HEK293 (cell line): ENCODE results near the gene MAP3K15.

ENCODE experiments used
- CTCF ChIA-PET: fragments of 350-600 bp; formaldehyde crosslinking; extraction: SDS; loops from one replicate; lab custom pipeline; 2021; ENCODE audit warnings: antibody characterized with exemption; lab: Yijun Ruan, JAX
- POLR2A ChIA-PET: fragments of 300-600 bp; formaldehyde crosslinking; extraction: SDS; loops from one replicate; lab custom pipeline; 2020; ENCODE audit warnings: antibody characterized with exemption, inconsistent platforms; lab: Yijun Ruan, JAX
- H3K27ac ChIP-seq: fragments of 200-500 bp; sonication (Bioruptor generic); 2 replicates; pipeline ENCODE4 v1.5.1; 2014; ENCODE audit warnings: low read depth, low read length, control low read depth, inconsistent platforms; ENCODE audit errors: extremely low read depth
- H3K36me3 ChIP-seq, 2 experiments: fragments of 200-500 bp in 1 of 2; sonication (Bioruptor generic) in 1 of 2; 1 replicate in 1 of 2; 2 replicates in 1 of 2; pipeline ENCODE4 v1.5.1; 2014 to 2017; ENCODE audit warnings: inconsistent platforms in 2 of 2, low read length in 2 of 2; ENCODE audit not compliant: control insufficient read depth in 2 of 2, insufficient read depth in 1 of 2
- H3K4me1 ChIP-seq: fragments of 200-500 bp; sonication (Bioruptor generic); 2 replicates; pipeline ENCODE4 v1.5.1; 2014; ENCODE audit warnings: mild to moderate bottlenecking, low read length, inconsistent platforms; ENCODE audit not compliant: control insufficient read depth, insufficient read depth
- H3K4me3 ChIP-seq: 2 replicates; pipeline ENCODE4 v1.5.1; 2011; ENCODE audit warnings: low read depth, mild to moderate bottlenecking, control low read depth, low read length, moderate library complexity
- H3K9me3 ChIP-seq: fragments of 200-500 bp; sonication (Bioruptor generic); 2 replicates; pipeline ENCODE4 v1.5.1; 2014; ENCODE audit warnings: low read depth, low read length, inconsistent platforms; ENCODE audit not compliant: control insufficient read depth, insufficient read depth
- MZF1 ChIP-seq: fragments of 450-650 bp; formaldehyde crosslinking; IDR thresholded peaks from 2 replicates; pipeline ENCODE4 v1.5.1; 2017; ENCODE audit warnings: missing biosample characterization, missing genetic modification characterization, borderline replicate concordance
- OSR2 ChIP-seq: fragments of 450-650 bp; formaldehyde crosslinking; IDR thresholded peaks from 2 replicates; pipeline ENCODE4 v1.5.1; 2016; ENCODE audit warnings: missing biosample characterization, missing genetic modification characterization
- ZFP37 ChIP-seq: fragments of 450-650 bp; formaldehyde crosslinking; IDR thresholded peaks from 2 replicates; pipeline ENCODE4 v1.5.1; 2016; ENCODE audit warnings: missing biosample characterization, missing genetic modification characterization
- ZNF133 ChIP-seq: fragments of 450-650 bp; formaldehyde crosslinking; IDR thresholded peaks from 2 replicates; pipeline ENCODE4 v1.5.1; 2016; ENCODE audit warnings: missing biosample characterization, missing genetic modification characterization
- ZNF184 ChIP-seq: fragments of 450-650 bp; IDR thresholded peaks from 2 replicates; pipeline ENCODE4 v1.5.1; 2018; ENCODE audit warnings: missing biosample characterization, mild to moderate bottlenecking, missing genetic modification characterization
- ZNF214 ChIP-seq: fragments of 450-650 bp; formaldehyde crosslinking; IDR thresholded peaks from 2 replicates; pipeline ENCODE4 v1.5.1; 2017; ENCODE audit warnings: missing biosample characterization, mild to moderate bottlenecking, missing genetic modification characterization, borderline replicate concordance
- ZNF354C ChIP-seq: fragments of 450-650 bp; formaldehyde crosslinking; IDR thresholded peaks from 2 replicates; pipeline ENCODE4 v1.5.1; 2016; ENCODE audit warnings: missing biosample characterization, missing genetic modification characterization, low read depth, borderline replicate concordance
- ZNF544 ChIP-seq: fragments of 450-650 bp; formaldehyde crosslinking; IDR thresholded peaks from 2 replicates; pipeline ENCODE4 v1.5.0; 2017; ENCODE audit warnings: missing biosample characterization, missing genetic modification characterization
- ZNF623 ChIP-seq: fragments of 450-650 bp; formaldehyde crosslinking; IDR thresholded peaks from 2 replicates; pipeline ENCODE4 v1.5.1; 2016; ENCODE audit warnings: missing biosample characterization, missing genetic modification characterization
- ZNF660 ChIP-seq: fragments of 450-650 bp; IDR thresholded peaks from 2 replicates; pipeline ENCODE4 v1.5.1; 2018; ENCODE audit warnings: missing biosample characterization, mild to moderate bottlenecking, missing genetic modification characterization
- ZNF791 ChIP-seq: fragments of 450-650 bp; formaldehyde crosslinking; IDR thresholded peaks from 2 replicates; pipeline ENCODE4 v1.5.1; 2016; ENCODE audit warnings: missing biosample characterization, missing genetic modification characterization
- ZSCAN30 ChIP-seq: fragments of 450-650 bp; IDR thresholded peaks from 2 replicates; pipeline ENCODE4 v1.5.1; 2018; ENCODE audit warnings: missing biosample characterization, mild to moderate bottlenecking, missing genetic modification characterization, moderate library complexity
- TF ChIP-seq, protein P1 (sequence below): fragments of 450-650 bp; formaldehyde crosslinking; IDR thresholded peaks from 2 replicates; pipeline ENCODE4 v1.5.1; 2016; ENCODE audit warnings: missing biosample characterization, missing genetic modification characterization
- TF ChIP-seq, protein P2 (sequence below): fragments of 450-650 bp; formaldehyde crosslinking; IDR thresholded peaks from 2 replicates; pipeline ENCODE4 v1.5.1; 2017; ENCODE audit warnings: missing biosample characterization, missing genetic modification characterization

Gene MAP3K15

DNA sequence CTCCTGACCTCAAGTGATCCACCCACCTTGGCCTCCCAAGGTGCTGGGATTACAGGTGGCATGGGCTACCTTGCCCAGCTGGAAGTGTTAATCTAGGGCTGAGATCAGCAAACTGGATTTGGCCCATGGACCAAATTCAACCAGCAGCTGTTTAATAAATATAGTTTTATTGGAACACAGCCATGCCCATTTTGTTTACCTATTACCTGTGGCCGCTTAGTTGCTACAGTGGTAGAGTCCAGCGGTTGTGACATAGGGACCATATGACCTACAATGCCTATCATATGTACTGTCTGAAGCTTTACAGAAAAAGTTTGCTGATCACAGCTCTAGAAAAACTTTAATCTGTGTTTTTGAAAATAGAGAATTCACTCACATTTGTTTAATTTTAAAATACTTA is 188.7 kb downstream of the MAP3K15 start:
- CTCF ChIA-PET: interaction anchor here (0.7 to 2.1 kb wide), 2 partner anchors 23 to 309 kb away, joined by 3 to 4 read pairs; no protein-coding TSS in a partner anchor
- H3K36me3 ChIP-seq: no peaks in the 10 kb centered on the region
- no peak overlapping the region for H3K27ac ChIP-seq
- POLR2A ChIA-PET: no interaction called here
- no peak overlapping the region for H3K4me3 ChIP-seq
- TF ChIP-seq ZNF791 (tag by site-specific recombination): no peak
- TF ChIP-seq ZNF544 (tag by site-specific recombination): no peak
- no peak for TF ChIP-seq ZNF133 (tag by site-specific recombination)
- TF ChIP-seq ZNF623 (tag by site-specific recombination): no peak
- no peak for TF ChIP-seq ZNF354C
- TF ChIP-seq, protein P1, sequence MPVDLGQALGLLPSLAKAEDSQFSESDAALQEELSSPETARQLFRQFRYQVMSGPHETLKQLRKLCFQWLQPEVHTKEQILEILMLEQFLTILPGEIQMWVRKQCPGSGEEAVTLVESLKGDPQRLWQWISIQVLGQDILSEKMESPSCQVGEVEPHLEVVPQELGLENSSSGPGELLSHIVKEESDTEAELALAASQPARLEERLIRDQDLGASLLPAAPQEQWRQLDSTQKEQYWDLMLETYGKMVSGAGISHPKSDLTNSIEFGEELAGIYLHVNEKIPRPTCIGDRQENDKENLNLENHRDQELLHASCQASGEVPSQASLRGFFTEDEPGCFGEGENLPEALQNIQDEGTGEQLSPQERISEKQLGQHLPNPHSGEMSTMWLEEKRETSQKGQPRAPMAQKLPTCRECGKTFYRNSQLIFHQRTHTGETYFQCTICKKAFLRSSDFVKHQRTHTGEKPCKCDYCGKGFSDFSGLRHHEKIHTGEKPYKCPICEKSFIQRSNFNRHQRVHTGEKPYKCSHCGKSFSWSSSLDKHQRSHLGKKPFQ (tag by site-specific recombination): no peak
- TF ChIP-seq ZNF660 (tag by site-specific recombination): no peak
- no peak for TF ChIP-seq ZNF214 (tag by site-specific recombination)
- TF ChIP-seq MZF1 (tag by site-specific recombination): no peak
- no peak for TF ChIP-seq ZFP37 (tag by site-specific recombination)
- no peak for TF ChIP-seq ZSCAN30 (tag by site-specific recombination)
- no peak for TF ChIP-seq ZNF184 (tag by site-specific recombination)
- TF ChIP-seq, protein P2, sequence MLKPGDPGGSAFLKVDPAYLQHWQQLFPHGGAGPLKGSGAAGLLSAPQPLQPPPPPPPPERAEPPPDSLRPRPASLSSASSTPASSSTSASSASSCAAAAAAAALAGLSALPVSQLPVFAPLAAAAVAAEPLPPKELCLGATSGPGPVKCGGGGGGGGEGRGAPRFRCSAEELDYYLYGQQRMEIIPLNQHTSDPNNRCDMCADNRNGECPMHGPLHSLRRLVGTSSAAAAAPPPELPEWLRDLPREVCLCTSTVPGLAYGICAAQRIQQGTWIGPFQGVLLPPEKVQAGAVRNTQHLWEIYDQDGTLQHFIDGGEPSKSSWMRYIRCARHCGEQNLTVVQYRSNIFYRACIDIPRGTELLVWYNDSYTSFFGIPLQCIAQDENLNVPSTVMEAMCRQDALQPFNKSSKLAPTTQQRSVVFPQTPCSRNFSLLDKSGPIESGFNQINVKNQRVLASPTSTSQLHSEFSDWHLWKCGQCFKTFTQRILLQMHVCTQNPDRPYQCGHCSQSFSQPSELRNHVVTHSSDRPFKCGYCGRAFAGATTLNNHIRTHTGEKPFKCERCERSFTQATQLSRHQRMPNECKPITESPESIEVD (tag by site-specific recombination): no peak
- no peak for TF ChIP-seq OSR2 (tag by site-specific recombination)
- TF ChIP-seq, all 188 proteins: peak for 0
- Histone ChIP-seq H3K4me1 (no peaks in the 10 kb centered on the region), H3K9me3 (no peaks in the 10 kb centered on the region)
